ENCODE data around the gene CYSRT1. TPM values are rescaled to one million over a fixed set of nuclear protein-coding genes. Genes with fewer than 3 reads are reported as not detected.

The CYSRT1 gene
- total and polyA plus RNA-seq, 2 donors (not counting 3 experiments of a cell fraction or from before 2014, with no cell fraction given), result 0.44 to 1.1 TPM

DNA sequence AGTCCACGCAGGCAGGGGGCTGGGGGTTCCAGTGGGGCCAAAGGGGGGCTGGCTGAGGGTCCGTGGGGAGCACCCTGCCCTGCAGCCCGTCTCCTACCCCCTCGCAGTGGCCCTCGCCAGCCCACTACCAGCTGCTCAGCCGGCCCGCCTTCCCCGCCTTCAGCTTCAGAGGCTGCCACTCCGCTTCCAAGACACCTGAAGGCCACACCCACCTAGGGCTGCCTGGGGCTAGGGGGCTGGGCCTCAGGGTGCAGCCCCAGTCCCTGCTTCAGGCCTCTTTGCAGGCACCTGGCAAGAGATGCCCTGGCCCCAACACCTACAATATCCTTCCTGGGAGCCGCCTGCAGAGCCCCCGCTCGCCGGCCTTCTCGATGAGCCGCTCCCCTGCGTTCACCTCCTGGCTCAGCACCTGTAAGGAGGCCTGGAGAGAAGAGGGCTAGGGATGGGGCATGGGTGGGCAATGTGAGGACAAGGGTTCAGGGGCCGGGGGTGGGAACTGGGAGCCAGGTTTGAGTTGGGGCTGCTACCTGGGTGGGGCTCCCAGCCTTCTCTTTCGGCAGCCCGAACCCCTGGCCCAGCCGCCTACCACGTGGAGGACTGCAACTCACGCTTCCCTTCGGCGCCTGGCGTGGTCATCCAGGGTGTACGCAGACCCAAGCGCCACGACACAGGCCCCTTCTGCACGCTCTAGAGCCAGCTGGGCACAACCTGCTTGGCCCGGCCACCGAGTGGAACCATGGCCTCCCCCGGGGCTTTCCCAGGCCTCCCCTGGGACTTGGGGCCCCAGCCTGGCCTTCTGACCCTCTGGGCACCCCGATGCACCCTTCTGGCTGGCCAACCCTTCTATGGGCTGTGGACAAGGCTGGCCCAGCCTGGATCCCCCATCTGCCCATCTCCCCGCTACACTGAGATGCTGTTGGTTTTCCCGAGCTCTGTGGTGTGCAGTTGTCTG, 27.9 kb downstream of the CYSRT1 start:
- no peak overlapping the region for H3K4me3 ChIP-seq (replicated peaks in 1 of 3; ENCODE audit: insufficient read depth in 1 of 3, low read depth in 1 of 3, low read length in 3 of 3)
- H3K27me3 ChIP-seq (ENCODE audit: control insufficient read depth in 2 of 2, insufficient read depth in 2 of 2, low read length in 2 of 2), result no peaks in the 10 kb centered on the region
- ChIA-PET POLR2A (interaction anchor here (1.1 to 4.9 kb wide), 2 partner anchors 10 to 24 kb away, joined by 3 to 66 read pairs; partner anchors contain the start of gene TUBB4B), CTCF (interaction anchor here (1.0 to 4.4 kb wide), 3 partner anchors 8 to 224 kb away, joined by 3 to 31 read pairs (median 15); no protein-coding TSS in a partner anchor)
- H3K36me3 ChIP-seq (ENCODE audit: control insufficient read depth in 2 of 2, extremely low read depth in 1 of 2, insufficient read depth in 2 of 2, low read length in 2 of 2), result no peaks in the 10 kb centered on the region
- H3K27ac ChIP-seq (ENCODE audit: insufficient read depth, low read depth, low read length), result no peak overlapping the region
- no peak for TF ChIP-seq EZH2 (IDR thresholded peaks at IDR 0.05; ENCODE audit: borderline replicate concordance, low read depth, low read length, severe bottlenecking)
- TF ChIP-seq MYC (IDR thresholded peaks at IDR 0.05; ENCODE audit: low read depth, low read length), result no peak
- TF ChIP-seq, protein P1, sequence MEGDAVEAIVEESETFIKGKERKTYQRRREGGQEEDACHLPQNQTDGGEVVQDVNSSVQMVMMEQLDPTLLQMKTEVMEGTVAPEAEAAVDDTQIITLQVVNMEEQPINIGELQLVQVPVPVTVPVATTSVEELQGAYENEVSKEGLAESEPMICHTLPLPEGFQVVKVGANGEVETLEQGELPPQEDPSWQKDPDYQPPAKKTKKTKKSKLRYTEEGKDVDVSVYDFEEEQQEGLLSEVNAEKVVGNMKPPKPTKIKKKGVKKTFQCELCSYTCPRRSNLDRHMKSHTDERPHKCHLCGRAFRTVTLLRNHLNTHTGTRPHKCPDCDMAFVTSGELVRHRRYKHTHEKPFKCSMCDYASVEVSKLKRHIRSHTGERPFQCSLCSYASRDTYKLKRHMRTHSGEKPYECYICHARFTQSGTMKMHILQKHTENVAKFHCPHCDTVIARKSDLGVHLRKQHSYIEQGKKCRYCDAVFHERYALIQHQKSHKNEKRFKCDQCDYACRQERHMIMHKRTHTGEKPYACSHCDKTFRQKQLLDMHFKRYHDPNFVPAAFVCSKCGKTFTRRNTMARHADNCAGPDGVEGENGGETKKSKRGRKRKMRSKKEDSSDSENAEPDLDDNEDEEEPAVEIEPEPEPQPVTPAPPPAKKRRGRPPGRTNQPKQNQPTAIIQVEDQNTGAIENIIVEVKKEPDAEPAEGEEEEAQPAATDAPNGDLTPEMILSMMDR (IDR thresholded peaks at IDR 0.05; ENCODE audit: extremely low read depth in 1 of 2, insufficient read depth in 1 of 2, low read depth in 1 of 2, low read length in 2 of 2), result no peak
- no peak for TF ChIP-seq POLR2A (IDR thresholded peaks at IDR 0.05; ENCODE audit: low read depth, low read length)
- intact Hi-C loops (cut with micrococcal nuclease), result no loop called here
- no peaks in the 10 kb centered on the region for H4K20me1 ChIP-seq (replicated peaks; ENCODE audit: control insufficient read depth, extremely low read depth, insufficient read depth, low read length)
- H3K9me3 ChIP-seq (replicated peaks; ENCODE audit: control insufficient read depth, insufficient read depth, low read length), result no peaks in the 10 kb centered on the region
- H3K79me2 ChIP-seq (ENCODE audit: control insufficient read depth, insufficient read depth, low read length), result peaks cover 18% of the 10 kb centered on the region
- no TSS peak for BruUV-seq (replicated peaks)
- FAIRE-seq, result no peak
- dilution Hi-C loops (cut with MboI; ENCODE audit: extremely low pct_ligation_motif_present, low sequenced_read_pairs), result no loop called here
- no peak overlapping the region for H2AFZ ChIP-seq (ENCODE audit: low read depth, low read length)
- H3K9me1 ChIP-seq (replicated peaks; ENCODE audit: control insufficient read depth, extremely low read depth, insufficient read depth, low read length), result no peaks in the 10 kb centered on the region
- no peak overlapping the region for H3K9ac ChIP-seq (replicated peaks; ENCODE audit: extremely low read depth, insufficient read depth, low read length)
- DNase-seq (ENCODE audit: low read depth, low spot score), result no peak
- peaks cover 14% of the 10 kb centered on the region for H3K4me1 ChIP-seq (ENCODE audit: control insufficient read depth, extremely low read depth, insufficient read depth, low read length)
- H3K4me2 ChIP-seq (ENCODE audit: insufficient read depth, low read length), result no peak overlapping the region
